ENCODE results near the gene NCAN.
"Not testable (repeated sequence)": the region's sequence is repeated elsewhere in the genome, so short reads cannot be mapped to it uniquely, and the experiment has no call there.

NCAN gene

DNA sequence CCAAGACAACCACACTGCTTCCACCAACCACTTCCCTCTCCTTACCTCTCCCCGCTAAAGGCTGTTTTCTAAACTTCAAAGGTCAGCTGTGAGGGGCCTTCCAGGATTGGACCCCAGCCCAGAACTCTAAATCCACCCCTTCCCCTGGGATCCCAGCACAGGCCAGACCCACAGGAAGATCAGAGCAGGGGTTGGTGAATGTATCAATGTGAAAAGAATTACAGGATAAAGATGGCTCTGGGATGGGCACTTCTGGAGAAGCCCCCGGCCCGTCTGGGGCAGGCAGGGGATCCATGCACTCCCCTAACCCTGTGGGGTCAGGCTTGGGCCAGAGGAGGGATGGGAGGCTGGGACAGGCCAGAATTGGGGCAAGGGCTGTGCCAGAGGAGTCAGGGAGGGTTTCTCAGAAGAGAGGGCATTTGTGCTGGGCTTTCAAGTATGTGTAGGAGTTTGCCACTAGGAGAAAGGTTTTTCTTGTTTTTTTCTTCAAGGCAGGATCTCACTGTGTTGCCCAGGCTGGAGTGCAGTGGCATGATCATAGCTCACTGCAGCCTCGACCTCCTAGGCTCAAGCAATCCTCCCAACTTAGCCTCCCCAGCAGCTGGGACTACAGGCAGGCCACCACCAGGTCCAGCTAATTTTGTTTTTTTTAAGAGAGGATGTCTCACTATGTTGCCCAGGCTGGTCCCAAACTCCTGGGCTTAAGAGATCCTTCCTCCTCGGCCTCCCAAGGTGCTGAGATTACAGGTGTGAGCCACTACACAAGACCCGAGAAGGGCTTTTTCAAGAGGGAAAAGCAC lies 40.7 kb upstream of the NCAN start:
- Histone ChIP-seq H3K4me2 (peak overlapping the region; percentile 81 to 93 (median 90)), H3K9ac (peak overlapping the region in 8 of 11 experiments; percentile 11 to 59 (median 34); a peak in 10 of 22 replicates), H3K9me3 (replicated peaks in 1 of 11) (no peaks in the 10 kb centered on the region), H3K4me1 (peaks cover 23 to 33% (median 30%) of the 10 kb centered on the region in 10 experiments), H3K27me3 (peaks cover 0 to 10% (median 0%) of the 10 kb centered on the region in 11 experiments; a peak in 3 of 22 replicates), H4K20me1 (peaks cover 12 to 68% (median 36%) of the 10 kb centered on the region in 11 experiments; a peak in 19 of 22 replicates), H3K4me3 (peak overlapping the region in 7 of 10 experiments; percentile 18 to 61 (median 35); a peak in 7 of 20 replicates), H3K27ac (peak overlapping the region in 3 of 11 experiments; percentile 0 to 37 (median 21); a peak in 4 of 22 replicates), H3K36me3 (peaks cover 0 to 14% (median 6%) of the 10 kb centered on the region in 11 experiments; a peak in 11 of 22 replicates)
- no peak for TF ChIP-seq Cebpa-rat (IDR thresholded peaks at IDR 0.05)

DNA sequence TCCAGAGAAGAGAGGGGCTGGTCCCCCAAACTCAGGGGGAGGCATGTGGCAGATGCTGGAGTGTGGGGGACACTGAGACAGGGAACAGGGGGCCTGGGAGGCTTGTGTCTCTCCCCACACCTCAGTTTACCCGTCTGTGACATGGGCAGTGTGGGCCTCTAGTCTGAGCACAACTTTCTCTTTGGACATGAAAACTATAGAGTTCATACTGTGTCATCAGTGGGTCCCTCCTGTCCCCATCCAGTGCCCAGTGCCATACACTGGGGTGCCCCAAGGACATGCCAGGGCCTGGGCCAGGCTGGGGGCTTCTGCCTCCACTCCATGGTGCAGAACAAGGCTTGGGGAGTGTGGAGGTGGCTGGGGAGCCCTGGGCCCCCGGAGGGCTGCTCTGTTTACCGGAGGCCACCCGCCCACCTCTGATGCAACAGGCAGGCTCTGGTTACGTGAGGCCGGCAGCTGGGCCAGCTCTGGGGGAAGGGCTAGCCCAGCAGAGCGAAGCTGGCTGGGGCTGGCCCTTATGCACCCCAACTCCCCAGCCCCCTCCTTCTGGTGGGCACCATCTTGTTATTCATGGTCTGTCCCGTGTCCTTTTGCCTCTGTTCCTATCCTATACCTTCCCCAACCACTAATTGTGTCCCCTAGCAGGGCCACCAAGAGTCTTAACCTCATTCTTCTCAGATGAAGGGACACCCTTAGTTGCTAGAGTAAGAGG lies 39.8 kb upstream of the NCAN start:
- H4K20me1 ChIP-seq, result peaks cover 12 to 64% (median 36%) of the 10 kb centered on the region in 11 experiments; a peak in 19 of 22 replicates
- H3K4me3 ChIP-seq, result no peak overlapping the region
- TF ChIP-seq Cebpa-rat (IDR thresholded peaks at IDR 0.05), result peak in 1 of 11 experiments; percentile 28; a peak in 1 of 22 replicates
- no peaks in the 10 kb centered on the region for H3K9me3 ChIP-seq (replicated peaks in 1 of 11)
- H3K36me3 ChIP-seq, result peaks cover 0 to 23% (median 15%) of the 10 kb centered on the region in 11 experiments; a peak in 16 of 22 replicates
- peak overlapping the region; percentile 28 to 81 (median 61); a peak in 20 of 22 replicates for H3K4me2 ChIP-seq
- peak overlapping the region in 7 of 11 experiments; percentile 9 to 62 (median 31); a peak in 6 of 22 replicates for H3K9ac ChIP-seq
- H3K27me3 ChIP-seq, result peaks cover 0 to 10% (median 0%) of the 10 kb centered on the region in 11 experiments; a peak in 3 of 22 replicates
- H3K4me1 ChIP-seq, result peaks cover 23 to 33% (median 30%) of the 10 kb centered on the region in 10 experiments
- peak overlapping the region in 3 of 11 experiments; percentile 37 to 45 (median 43); a peak in 4 of 22 replicates for H3K27ac ChIP-seq

DNA sequence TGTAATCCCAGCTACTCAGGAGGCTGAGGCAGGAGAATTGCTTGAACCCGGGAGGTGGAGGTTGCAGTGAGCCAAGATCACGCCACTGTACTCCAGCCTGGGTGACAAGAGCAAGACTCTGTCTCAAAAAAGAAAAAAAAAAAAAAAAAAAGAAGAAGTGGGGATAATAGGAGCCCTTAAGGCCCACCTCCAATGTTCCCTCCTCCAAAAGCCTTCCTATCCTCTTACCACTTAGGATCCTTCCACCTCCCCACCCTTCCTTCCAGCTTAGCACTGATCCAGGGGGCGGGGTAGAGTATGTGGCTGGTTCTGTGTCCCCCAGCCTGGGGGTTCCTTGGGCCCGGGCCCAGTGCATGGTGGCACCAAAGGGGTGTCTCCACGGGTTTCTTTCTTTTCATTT lies 38.5 kb upstream of the NCAN start:
- not testable (repeated sequence) for H3K4me3 ChIP-seq; H3K27me3 ChIP-seq; H3K4me2 ChIP-seq; H3K9me3 ChIP-seq (replicated peaks in 1 of 11); H3K27ac ChIP-seq
- Histone ChIP-seq H4K20me1 (peaks cover 12 to 61% (median 32%) of the 10 kb centered on the region in 11 experiments; a peak in 19 of 22 replicates), H3K36me3 (peaks cover 5 to 33% (median 23%) of the 10 kb centered on the region in 11 experiments; a peak in 19 of 22 replicates), H3K9ac (0 out of 22 replicates have a peak overlapping the region, but pooled peaks of 1 of the 11 experiments have one; percentile 7), H3K4me1 (peaks cover 23 to 40% (median 30%) of the 10 kb centered on the region in 10 experiments)

DNA sequence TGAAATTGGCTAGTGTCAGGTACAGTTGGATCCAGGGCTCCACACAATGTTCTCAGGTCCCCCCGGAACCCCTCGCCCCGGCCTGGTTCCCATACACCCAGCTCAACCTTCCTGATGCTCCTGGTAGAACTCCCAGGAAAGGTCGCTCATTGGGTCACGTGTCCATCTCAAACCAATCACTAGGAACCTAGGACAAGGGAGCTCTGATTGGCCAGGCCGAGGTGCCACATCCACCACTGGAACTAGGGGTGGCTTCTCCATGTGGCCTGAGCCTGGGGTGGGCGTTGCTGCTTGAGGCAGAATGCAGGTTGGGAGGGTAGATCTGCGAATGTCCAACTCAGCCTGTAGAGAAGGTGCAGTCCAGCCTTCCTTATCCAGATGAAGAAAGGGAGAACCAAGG lies 34.8 kb upstream of the NCAN start:
- Histone ChIP-seq H3K36me3 (peaks cover 25 to 65% (median 57%) of the 10 kb centered on the region in 11 experiments), H3K4me3 (no peak overlapping the region), H3K9me3 (replicated peaks in 1 of 11) (0 out of 22 replicates have a peak, but pooled peaks cover 0 to 5% (median 0%) of the 10 kb centered on the region in 11 experiments), H3K27me3 (no peaks in the 10 kb centered on the region), H3K4me2 (no peak overlapping the region), H3K27ac (no peak overlapping the region), H3K9ac (no peak overlapping the region), H4K20me1 (peaks cover 0 to 66% (median 3%) of the 10 kb centered on the region in 11 experiments; a peak in 9 of 22 replicates), H3K4me1 (peaks cover 5 to 21% (median 9%) of the 10 kb centered on the region in 10 experiments)
- TF ChIP-seq Cebpa-rat (IDR thresholded peaks at IDR 0.05), result no peak

DNA sequence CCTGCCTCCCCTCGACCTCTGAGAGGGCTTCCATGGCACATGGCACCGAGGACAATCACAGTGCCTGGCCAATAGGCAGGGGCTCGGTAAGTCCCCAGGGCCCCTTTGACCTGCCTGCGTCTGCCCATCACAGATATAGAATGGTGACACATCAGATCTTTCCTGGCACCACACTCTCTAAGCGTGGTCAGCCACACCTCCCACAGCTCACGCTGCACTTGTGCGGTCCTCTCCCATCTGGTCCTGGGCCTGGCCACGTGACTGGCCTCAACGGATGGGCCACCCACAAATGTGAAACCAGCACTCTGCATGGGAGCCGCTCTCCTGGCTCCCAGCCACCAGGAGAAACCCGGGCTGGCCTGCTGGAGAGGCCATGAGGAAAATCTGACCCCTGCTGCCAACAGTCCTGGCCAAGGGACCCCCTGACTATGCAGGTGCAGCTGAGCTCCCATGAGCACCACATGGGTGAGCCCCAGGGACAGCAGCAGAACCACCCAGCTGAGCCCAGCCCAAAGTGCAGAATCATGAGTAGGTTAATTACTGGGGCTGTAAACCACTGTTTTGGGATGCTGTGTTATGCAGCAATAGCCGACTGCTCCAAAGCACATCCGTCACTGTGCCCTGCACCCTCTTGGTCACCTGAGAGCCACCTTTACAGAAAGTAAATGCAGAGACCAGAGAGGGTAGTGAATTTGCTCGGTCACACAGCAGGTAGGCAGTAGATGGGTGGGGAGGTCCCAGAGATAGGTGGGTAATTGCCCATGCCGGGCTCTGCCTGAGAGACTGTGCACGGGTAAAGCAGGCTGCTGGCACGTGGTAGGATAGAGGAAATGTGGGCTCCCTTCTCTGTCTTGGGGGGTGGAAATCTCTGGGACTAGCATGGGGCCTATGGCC lies 32.0 kb upstream of the NCAN start:
- no peak overlapping the region for H3K4me2 ChIP-seq
- H4K20me1 ChIP-seq, result peaks cover 0 to 64% (median 4%) of the 10 kb centered on the region in 11 experiments; a peak in 8 of 22 replicates
- H3K4me3 ChIP-seq, result no peak overlapping the region
- TF ChIP-seq Cebpa-rat (IDR thresholded peaks at IDR 0.05), result no peak
- H3K9ac ChIP-seq, result 0 out of 22 replicates have a peak overlapping the region, but pooled peaks of 2 of the 11 experiments have one; percentile 2 to 18
- H3K9me3 ChIP-seq (replicated peaks in 1 of 11), result 0 out of 22 replicates have a peak, but pooled peaks cover 0 to 5% (median 0%) of the 10 kb centered on the region in 11 experiments
- H3K36me3 ChIP-seq, result peaks cover 36 to 81% (median 71%) of the 10 kb centered on the region in 11 experiments
- H3K4me1 ChIP-seq, result peaks cover 11 to 21% (median 13%) of the 10 kb centered on the region in 10 experiments
- no peak overlapping the region for H3K27ac ChIP-seq
- no peaks in the 10 kb centered on the region for H3K27me3 ChIP-seq

DNA sequence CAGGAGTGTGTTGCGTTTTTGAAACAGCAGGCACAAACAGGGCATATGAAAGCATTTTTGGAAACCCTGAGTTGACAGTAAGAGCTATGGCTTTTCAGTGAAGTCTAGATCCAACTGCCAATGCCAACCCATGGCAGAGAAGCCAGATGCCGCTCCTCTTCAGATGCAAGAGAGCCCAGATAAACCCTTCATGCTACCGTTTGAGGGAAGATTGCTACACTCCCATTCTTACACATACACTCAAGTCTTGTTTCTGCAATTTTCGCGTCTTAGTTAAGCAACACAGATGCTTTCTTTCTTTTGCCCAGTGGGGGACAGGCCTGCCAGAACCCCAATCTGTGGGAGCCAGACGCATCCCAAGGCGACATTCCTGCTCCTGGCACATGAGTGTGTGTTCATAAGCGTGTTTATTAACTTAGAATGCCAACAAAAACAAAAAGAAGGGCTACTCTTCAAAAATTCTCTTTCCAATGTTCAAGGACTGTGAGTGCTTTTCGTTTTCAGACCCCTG lies 30.2 kb upstream of the NCAN start:
- no peak for TF ChIP-seq Cebpa-rat (IDR thresholded peaks at IDR 0.05)
- Histone ChIP-seq H3K4me2 (no peak overlapping the region), H3K9me3 (replicated peaks in 1 of 11) (peaks cover 1 to 15% (median 6%) of the 10 kb centered on the region in 11 experiments; a peak in 16 of 22 replicates), H3K36me3 (peaks cover 53 to 86% (median 79%) of the 10 kb centered on the region in 11 experiments), H3K9ac (no peak overlapping the region), H3K4me3 (no peak overlapping the region), H4K20me1 (peaks cover 0 to 51% (median 10%) of the 10 kb centered on the region in 11 experiments; a peak in 10 of 22 replicates), H3K27ac (no peak overlapping the region), H3K27me3 (no peaks in the 10 kb centered on the region), H3K4me1 (peaks cover 24 to 38% (median 29%) of the 10 kb centered on the region in 10 experiments)

DNA sequence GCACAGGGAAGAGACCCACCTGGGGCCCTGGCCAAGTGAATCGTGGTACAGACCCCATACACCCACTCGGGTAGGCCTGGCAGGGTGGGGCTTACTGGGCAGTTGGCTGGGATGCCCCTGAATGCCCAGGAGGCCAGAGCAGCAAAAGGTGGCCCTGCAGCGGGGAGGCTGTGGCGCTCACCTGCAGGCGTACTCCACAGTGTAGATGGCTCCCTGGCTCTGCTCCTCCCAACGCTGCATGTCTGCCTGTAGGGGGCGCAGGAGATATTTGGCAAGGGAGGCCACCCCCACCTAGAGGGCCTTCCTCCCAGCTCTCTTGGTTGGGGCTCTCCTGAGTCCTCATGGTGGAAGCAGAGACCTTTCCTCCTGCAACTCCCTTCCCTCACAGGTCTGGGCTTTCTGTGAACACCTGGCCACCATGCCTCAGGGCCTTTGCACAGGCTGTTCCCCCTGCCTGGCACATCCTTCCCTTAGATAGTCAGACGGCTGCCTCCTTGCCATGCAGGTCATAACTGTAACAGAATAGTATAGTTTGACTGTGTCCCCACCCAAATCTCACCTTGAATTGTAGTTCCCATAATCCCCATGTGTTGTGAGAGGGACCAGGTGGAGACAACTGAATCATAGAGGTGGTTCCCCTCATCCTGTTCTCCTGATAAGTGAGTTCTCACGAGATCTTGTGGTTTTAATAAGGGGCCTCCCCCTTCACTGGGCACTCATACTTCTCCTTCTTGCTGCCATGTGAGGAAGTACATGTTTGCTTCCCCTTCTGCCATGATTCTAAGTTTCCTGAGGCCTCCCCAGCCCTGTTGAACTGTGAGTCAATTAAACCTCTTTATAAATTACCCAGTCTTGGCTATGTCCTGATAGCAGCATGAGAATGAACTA lies 25.7 kb upstream of the NCAN start:
- H3K36me3 ChIP-seq, result peaks cover 50 to 82% (median 68%) of the 10 kb centered on the region in 11 experiments
- peaks cover 0 to 46% (median 13%) of the 10 kb centered on the region in 11 experiments; a peak in 12 of 22 replicates for H4K20me1 ChIP-seq
- H3K4me3 ChIP-seq, result peak overlapping the region in 4 of 10 experiments; percentile 26 to 52 (median 36); a peak in 4 of 20 replicates
- H3K27me3 ChIP-seq, result no peaks in the 10 kb centered on the region
- H3K4me2 ChIP-seq, result peak overlapping the region in 10 of 11 experiments; percentile 17 to 80 (median 67); a peak in 18 of 22 replicates
- peak overlapping the region in 2 of 11 experiments; percentile 0 to 28; a peak in 1 of 22 replicates for H3K9ac ChIP-seq
- peak overlapping the region in 8 of 11 experiments; percentile 17 to 73 (median 62); a peak in 14 of 22 replicates for H3K27ac ChIP-seq
- peaks cover 41 to 70% (median 58%) of the 10 kb centered on the region in 10 experiments for H3K4me1 ChIP-seq
- TF ChIP-seq Cebpa-rat (IDR thresholded peaks at IDR 0.05), result no peak
- H3K9me3 ChIP-seq (replicated peaks in 1 of 11), result peaks cover 5 to 34% (median 13%) of the 10 kb centered on the region in 11 experiments; a peak in 18 of 22 replicates
